GM21367 (cell line): ENCODE results near the gene AP5S1.
"Not testable (repeated sequence)": the region's sequence is repeated elsewhere in the genome, so short reads cannot be mapped to it uniquely, and the experiment has no call there.

ENCODE experiments used
- ATAC-seq: cut with Tn5 transposase; IDR thresholded peaks from one replicate; pipeline ENCODE4 v1.9.1; 2021; ENCODE audit not compliant: unreplicated experiment

Gene AP5S1

DNA sequence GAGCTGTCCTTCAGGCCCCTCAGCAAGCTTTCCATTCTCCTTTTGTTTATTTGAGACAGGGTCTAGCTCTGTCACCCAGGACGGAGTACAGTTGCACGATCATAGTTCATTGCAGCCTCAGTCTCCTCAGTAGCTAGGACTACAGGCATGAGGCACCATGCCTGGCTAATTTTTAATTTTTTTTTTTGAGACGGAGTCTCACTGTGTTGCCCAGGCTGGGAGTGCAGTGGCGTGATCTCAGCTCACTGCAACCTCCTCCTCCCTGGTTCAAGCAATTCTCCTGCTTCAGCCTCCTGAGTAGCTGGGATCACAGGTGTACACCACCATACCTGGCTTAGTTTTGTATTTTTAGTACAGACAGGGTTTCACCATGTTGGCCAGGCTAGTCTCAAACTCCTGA is 31.1 kb upstream of the AP5S1 start:
- not testable (repeated sequence) for ATAC-seq

DNA sequence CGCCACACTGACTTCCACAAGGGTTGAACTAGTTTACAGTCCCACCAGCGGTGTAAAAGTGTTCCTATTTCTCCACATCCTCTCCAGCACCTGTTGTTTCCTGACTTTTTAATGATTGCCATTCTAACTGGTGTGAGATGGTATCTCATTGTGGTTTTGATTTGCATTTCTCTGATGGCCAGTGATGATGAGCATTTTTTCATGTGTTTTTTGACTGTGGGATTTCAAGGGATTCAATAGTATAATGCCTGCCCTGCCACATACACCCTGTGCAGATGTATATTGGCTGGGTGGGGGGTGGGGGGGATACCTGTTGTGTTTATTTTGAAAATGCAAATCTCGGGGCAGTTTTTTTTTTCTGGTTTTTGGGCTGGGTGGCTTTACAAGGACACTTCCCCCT is 26.2 kb upstream of the AP5S1 start:
- not testable (repeated sequence) for ATAC-seq

DNA sequence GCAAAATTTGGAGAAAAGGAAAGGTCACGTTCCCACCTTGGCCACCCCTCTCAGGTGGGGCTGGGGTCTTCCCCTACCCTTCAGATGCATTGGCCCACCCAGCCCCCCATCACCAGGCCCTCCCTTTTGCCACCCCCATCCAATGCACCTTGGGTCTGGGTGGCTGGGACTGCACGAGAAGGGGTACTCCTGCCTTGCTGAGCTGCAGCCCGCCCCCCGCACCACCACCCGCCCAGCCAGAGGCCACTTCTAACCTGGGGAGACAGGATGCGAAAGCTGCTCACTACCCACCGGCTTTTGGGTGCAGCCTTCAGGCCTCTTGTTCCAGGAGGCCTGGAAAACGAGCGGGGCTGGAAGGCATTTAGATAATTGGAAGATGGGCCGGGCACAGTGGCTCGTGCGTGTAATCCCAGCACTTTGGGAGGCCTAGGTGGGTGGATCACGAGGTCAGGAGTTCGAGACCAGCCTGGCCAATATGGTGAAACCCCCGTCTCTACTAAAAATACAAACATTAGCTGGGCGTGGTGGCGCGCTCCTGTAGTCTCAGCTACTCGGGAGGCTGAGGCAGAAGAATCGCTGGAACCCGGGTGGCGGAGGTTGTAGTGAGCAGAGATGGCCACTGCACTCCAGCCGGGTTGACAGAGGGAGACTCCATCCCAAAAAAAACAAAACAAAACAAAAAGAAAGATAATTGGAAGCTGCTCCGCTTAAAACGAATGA is 25.5 kb upstream of the AP5S1 start:
- no peak for ATAC-seq

DNA sequence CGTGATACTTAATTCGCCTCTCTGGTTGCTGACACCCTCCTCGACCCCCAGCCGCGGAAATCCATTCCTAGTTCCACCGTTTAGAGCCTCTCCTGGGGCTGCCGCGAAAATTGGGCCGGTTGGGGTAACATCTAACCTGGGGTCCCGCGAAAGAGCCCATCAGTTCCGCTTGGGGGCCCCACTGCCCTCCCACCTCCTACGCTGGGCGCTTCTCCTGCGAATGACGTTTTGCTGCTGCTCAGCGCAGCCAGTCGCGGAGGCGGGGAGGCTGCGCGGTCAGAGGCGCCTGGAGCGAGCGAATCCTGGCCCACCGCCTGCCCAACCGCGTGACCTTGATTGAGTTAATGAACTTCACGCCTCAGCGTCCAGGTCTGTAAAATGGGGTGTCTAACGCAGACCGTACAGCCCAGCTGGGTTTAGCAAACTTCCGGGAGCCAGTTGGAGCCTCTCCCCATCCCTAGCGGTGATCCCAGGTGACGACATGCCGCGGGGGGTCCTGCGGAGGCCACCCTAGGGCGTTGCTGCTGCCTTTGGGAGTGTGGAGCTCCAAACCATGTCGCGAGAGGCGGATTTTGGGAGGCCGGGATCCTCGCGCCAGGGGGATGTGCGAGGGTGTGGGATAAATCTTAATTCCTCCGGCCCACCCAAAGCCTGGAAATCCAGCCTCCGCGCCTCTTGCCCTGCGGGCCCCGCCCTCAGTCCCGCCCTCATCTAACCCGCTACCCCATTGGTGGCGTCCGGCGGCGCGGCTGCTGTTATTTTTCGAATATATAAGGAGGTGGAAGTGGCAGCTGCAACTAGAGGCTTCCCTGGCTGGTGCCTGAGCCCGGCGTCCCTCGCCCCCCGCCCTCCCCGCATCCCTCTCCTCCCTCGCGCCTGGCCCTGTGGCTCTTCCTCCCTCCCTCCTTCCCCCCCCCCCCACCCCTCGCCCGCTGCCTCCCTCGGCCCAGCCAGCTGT is 24.6 kb upstream of the AP5S1 start, which contains the start of gene CDC25B:
Gene CDC25B (plus strand): TSS at position 800 of the 958 bp plus-strand sequence. CDS start 222 bp downstream, outside the sequence.
- peak; percentile 43 for ATAC-seq

DNA sequence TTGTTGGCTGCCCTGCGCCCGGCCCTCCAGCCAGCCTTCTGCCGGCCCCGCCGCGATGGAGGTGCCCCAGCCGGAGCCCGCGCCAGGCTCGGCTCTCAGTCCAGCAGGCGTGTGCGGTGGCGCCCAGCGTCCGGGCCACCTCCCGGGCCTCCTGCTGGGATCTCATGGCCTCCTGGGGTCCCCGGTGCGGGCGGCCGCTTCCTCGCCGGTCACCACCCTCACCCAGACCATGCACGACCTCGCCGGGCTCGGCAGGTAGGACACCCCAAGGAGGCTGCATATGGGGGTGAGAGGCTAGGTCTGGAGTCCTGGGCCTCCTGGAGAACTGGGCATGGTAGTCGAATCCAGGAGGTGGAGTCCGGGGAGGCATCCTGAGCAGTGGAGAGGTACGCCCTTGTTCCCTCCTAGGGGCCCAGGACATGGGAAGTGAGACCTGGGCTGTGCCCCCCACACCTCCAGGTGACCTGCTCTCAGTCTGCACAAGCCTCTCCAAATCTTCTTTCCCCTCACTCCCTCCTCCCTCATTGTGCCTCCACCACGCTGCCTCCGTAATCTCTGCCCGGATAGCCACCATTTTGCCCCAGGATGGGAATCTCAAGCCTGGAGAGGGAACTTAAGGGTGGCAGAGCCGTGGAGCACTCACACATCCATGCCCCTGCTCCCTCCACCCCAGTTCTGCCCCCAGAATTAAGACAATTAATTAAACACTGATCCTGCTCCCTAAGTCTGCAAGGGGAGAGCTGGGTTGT is 23.7 kb upstream of the AP5S1 start:
- ATAC-seq, result no peak

DNA sequence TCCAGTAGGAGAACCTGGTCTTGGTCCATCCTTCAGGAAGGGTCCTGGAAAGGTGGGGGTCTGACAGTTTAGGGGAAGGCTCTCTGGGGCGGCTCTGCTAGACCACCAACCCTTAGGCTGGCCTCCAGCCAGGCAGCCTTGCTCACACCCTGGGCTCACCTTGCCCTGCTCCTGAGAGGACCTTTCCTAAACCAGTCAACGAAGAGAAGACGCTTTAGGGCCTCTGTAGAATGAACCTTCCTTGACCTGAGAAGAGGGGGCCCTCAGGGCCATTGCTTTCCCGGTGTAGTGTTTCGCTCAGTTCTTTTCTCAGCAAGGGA is 23.2 kb upstream of the AP5S1 start:
- no peak for ATAC-seq

DNA sequence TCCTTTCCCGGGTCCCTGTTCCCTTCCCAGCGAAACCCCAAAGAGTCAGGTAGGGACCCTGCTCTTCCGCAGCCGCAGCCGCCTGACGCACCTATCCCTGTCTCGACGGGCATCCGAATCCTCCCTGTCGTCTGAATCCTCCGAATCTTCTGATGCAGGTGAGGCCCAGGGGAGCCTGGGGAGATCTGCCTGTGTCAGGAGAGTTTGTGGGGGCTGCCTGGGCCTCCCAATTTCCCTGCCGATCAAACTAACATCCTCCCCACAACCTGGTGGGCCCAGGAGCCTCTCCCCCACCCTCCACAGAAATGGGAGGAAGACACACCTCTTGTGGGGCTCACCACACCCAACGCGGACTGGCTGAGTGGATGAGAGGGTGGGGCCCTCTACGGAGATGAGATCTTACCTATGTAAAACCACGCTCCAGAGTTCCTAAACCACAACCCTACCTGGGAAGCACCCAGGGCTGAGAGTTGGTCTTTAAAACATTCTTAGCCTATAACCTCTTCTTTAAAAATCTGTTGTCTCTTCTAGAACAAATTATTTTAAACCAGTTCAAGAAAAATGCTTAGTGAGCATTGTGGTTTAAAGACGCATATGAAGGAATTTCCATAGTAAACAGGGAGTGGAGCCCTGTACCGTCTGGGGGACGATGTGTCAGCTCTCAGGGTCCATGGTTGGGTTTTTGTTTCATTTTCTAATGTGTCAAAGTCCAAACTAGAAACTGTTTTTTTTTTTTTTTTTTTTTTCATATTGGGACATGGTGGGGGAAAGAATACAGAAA is 22.6 kb upstream of the AP5S1 start:
- ATAC-seq, result no peak

DNA sequence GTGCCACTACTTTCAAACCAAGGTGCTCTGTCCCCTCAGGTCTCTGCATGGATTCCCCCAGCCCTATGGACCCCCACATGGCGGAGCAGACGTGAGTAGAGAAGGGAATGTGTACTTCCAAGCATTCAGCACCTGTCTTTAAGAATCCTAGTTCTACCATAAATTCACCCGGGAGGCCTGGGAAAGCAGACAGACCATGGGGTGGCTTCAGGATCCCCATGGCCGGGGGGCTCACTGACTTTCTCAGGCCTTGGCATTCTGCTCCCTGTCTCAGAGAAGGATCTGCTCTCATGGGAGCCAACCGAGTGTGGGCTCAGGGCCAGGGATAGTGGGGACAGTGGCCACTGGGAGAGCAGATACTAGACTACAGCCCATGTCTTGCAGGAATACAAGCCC is 22.0 kb upstream of the AP5S1 start:
- ATAC-seq, result no peak

DNA sequence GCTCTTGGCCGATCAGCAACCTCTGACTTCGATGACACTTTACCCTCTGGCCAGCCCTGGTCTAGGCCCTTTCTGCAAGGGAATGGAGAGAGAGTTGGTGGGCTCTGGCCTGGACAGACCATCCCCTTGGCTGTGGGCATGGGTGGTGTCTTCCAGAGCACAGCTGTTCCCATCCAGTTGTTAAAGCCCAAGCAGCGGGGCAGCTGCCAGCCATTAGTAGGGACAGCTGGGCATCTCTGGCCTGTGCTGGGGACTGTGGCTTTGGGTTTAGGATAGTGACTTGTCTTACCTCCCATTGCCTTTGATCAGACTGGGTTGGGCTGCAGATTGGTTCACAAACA is 21.5 kb upstream of the AP5S1 start:
- ATAC-seq, result no peak

DNA sequence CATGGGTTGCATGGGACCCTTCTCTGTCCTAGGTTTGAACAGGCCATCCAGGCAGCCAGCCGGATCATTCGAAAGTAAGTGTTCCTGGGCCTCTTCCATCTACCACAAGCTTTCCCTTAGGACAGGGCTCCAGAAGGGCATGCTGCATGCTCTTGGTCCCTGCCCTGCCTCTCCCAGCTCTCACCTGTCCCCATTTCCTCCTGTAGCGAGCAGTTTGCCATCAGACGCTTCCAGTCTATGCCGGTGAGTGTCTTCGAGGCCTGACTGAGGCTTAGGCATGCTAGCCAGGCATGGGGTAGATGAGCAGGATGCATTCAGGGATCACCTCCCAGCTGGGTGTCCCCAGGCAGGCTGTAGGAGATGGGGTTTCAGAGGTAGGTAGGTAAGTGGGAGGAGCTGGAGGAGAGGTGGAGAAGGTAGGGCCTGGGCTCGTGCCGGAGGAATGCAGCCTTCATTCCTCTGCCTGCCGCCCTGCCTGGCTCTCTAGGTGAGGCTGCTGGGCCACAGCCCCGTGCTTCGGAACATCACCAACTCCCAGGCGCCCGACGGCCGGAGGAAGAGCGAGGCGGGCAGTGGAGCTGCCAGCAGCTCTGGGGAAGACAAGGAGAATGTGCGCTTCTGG is 20.0 kb upstream of the AP5S1 start:
- no peak for ATAC-seq

DNA sequence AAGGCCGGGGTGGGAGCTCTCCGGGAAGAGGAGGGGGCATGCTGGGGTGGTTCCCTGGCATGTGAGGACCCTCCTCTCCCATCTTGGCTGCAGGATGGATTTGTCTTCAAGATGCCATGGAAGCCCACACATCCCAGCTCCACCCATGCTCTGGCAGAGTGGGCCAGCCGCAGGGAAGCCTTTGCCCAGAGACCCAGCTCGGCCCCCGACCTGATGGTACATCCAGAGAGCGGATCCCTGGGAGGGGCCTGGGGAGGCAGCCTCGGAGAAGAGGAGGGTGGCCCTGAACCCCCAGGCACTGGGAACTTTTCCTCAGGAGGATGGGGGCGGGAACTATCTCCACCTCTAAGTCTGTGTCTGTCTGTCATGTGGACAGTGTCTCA is 19.5 kb upstream of the AP5S1 start:
- no peak for ATAC-seq

DNA sequence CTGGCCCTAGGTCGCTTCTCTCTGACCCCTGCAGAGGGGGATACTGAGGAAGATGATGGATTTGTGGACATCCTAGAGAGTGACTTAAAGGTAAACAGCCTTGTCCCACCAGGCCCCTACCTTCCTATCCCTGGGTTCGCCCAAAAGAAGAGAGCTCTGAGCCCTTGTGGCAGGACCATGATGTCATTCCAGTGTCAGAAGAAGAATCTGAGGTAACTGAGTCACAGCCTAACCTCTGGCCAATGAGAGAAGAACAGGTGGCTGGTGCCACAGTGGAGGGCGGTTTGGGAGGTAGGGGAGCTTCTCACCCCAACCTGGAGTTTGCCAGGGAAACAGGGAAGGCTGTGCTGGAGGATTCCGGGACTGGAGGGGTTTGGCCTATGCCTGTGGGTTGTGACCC is 19.0 kb upstream of the AP5S1 start:
- no peak for ATAC-seq

DNA sequence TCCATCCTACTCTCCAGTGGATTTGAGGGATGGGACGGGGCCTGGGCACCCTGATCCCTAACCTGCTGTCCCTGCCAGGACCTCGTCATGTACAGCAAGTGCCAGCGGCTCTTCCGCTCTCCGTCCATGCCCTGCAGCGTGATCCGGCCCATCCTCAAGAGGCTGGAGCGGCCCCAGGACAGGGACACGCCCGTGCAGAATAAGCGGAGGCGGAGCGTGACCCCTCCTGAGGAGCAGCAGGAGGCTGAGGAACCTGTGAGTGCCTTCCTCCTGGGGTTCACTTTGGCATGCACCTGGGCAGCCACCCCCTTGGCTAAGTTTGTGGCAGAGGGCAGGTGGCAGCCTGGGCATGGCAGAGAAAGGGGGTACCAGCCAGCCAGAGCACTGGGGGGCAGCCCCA is 18.5 kb upstream of the AP5S1 start:
- ATAC-seq, result no peak

DNA sequence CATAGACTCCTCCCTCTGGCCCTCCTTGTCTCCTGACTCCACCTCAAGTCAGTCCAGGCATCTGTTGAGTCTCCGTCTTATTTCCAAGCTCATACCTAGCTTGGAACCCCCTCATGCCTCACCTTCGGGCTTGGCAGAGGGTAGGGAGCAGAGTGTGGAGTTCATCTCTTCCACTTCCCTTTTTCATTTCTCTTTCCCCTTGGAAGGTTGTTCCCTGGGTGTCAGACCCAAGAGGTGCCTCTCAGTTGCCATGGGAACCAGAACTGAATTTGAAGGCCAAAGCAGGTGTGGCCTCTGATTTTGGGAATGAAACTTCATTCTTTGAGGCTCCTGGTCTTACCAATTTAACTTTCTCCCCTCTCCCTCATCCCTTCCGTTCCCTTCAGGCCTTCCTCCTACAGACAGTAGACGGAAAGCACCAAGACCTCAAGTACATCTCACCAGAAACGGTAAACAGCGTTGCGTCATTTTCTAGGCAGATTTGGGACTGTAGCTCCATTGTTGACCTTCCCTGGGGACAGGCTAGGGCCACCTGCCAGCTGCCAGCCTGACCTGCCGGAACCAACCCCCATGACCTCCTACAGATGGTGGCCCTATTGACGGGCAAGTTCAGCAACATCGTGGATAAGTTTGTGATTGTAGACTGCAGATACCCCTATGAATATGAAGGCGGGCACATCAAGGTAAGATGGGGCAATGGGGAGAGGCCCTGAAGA is 17.7 kb upstream of the AP5S1 start:
- no peak for ATAC-seq

DNA sequence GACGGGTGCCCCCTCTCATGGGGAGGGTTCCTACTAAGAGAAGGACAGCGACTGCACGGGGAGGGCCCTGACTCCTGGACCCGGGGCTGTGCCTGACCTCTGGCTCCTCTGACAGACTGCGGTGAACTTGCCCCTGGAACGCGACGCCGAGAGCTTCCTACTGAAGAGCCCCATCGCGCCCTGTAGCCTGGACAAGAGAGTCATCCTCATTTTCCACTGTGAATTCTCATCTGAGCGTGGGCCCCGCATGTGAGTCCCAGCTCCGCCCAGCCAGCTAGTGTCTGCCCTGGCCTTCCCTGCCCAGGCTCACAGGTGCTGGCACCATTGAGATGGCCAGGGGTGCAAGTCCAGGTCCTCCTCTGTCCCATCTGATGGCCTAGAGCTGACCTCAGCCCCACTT is 17.1 kb upstream of the AP5S1 start:
- ATAC-seq, result no peak

DNA sequence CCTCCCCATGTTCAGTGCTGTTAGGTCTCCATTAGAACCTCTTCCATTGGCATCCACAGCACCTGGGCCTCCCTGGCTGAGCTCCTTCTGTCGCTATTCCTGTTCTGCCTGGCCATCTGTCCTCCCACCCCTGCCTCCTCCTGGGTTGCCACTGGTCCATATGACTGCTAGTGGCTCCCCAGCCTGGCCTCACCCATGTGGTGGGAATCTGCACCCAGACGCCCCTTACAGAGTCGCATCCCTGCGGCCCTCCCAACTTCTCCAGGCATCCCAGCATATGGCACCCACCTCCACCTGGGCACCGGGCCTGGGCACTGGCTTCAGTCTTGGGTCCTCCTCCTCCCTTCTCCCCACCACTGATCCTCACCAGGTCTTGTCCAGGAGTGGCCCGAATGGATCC is 16.5 kb upstream of the AP5S1 start:
- no peak for ATAC-seq

DNA sequence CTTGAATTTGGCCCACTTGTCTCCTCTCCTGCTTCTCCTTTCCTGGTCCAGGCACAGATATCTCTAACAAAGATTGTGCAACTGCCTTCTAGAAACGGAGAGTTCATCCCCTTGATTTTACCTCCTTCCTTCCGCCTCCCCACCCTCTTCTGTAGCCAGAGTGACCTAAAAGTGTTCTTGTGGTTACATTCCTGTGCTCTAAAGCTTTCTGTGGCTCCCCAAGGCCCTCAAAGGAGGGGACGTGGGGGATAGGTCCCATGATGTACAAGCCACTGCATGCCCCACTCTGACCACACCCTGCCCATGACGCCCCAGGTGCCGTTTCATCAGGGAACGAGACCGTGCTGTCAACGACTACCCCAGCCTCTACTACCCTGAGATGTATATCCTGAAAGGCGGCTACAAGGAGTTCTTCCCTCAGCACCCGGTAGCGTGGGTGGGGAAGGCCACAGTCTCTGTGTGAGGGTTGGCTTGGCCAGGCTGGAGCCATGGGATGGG is 16.0 kb upstream of the AP5S1 start:
- ATAC-seq, result no peak

DNA sequence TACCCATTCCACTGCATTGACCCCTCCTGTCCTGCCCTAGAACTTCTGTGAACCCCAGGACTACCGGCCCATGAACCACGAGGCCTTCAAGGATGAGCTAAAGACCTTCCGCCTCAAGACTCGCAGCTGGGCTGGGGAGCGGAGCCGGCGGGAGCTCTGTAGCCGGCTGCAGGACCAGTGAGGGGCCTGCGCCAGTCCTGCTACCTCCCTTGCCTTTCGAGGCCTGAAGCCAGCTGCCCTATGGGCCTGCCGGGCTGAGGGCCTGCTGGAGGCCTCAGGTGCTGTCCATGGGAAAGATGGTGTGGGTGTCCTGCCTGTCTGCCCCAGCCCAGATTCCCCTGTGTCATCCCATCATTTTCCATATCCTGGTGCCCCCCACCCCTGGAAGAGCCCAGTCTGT is 15.6 kb upstream of the AP5S1 start:
- no peak for ATAC-seq

DNA sequence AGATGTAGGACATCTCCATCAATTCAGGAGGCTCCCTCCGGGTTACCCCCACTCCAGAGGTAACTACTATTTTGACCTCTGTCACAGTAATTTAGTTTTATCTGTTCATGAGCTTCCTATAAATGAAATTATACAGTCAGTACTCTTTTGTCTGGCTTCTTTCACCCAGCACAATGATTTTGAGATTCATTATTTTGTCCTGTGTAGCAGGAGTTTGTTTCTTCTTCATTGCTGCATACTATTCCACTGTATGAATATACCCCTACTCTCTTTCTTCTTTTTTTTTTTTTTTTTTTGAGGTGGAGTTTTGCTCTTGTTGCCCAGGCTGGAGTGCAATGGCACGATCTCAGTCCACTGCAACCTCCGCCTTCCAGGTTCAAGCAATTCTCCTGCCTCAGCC is 11.8 kb upstream of the AP5S1 start:
- ATAC-seq, result no peak
